KOPT-K1 (cell line): Measurements from ENCODE around the gene MRPL38.
A peak's percentile ranks its signal among the peaks of the same experiment; 100 is the strongest.
"Not testable (repeated sequence)": the region's sequence is repeated elsewhere in the genome, so short reads cannot be mapped to it uniquely, and the experiment has no call there.

Experiments
- H3K27ac ChIP-seq: fragments of 200-600 bp; sonication (generic); 2 replicates; pipeline ENCODE4 v1.5.1; 2016; ENCODE audit warnings: antibody characterized with exemption, mild to moderate bottlenecking, low read depth, low read length; ENCODE audit not compliant: poor library complexity, severe bottlenecking
- H3K36me3 ChIP-seq: fragments of 200-600 bp; sonication (generic); 2 replicates; pipeline ENCODE4 v1.5.1; 2017; ENCODE audit warnings: antibody characterized with exemption, mild to moderate bottlenecking, low read length, moderate library complexity; ENCODE audit not compliant: insufficient read depth
- H3K9me3 ChIP-seq: fragments of 200-600 bp; sonication (generic); 2 replicates; pipeline ENCODE4 v1.5.1; 2017; ENCODE audit warnings: antibody characterized with exemption, low read length, mild to moderate bottlenecking; ENCODE audit not compliant: insufficient read depth, poor library complexity, severe bottlenecking

MRPL38 gene

GRCh38 chr17:75865404-75866188, 39.1 kb downstream of the MRPL38 start:
- not testable (repeated sequence) for H3K9me3 ChIP-seq, H3K36me3 ChIP-seq
- peak overlapping the region; percentile 45 for H3K27ac ChIP-seq

GRCh38 chr17:75864887-75865286, 39.8 kb downstream of the MRPL38 start:
- not testable (repeated sequence) for H3K36me3 ChIP-seq, H3K9me3 ChIP-seq
- H3K27ac ChIP-seq = peak overlapping the region; percentile 45

- Histone ChIP-seq H3K27ac (peak overlapping the region; percentile 45), H3K9me3 (no peaks in the 10 kb centered on the region), H3K36me3 (no peaks in the 10 kb centered on the region)
Measured at GRCh38 chr17:75864448-75864871, 40.2 kb downstream of the MRPL38 start.

GRCh38 chr17:75861927-75862317, 42.8 kb downstream of the MRPL38 start:
- Histone ChIP-seq H3K36me3 (no peaks in the 10 kb centered on the region), H3K9me3 (no peaks in the 10 kb centered on the region), H3K27ac (no peak overlapping the region)

GRCh38 chr17:75859358-75859757, 45.3 kb downstream of the MRPL38 start:
- not testable (repeated sequence) for H3K27ac ChIP-seq, H3K9me3 ChIP-seq, H3K36me3 ChIP-seq

- no peaks in the 10 kb centered on the region for H3K9me3 ChIP-seq
- H3K36me3 ChIP-seq = peaks cover 5% of the 10 kb centered on the region
- H3K27ac ChIP-seq = peak overlapping the region; percentile 82
Measured at GRCh38 chr17:75856062-75856756, 48.5 kb downstream of the MRPL38 start.

- Histone ChIP-seq H3K36me3 (peaks cover 12% of the 10 kb centered on the region), H3K27ac (peak within 1 kb of the TSS; percentile 82), H3K9me3 (no peaks in the 10 kb centered on the region)
Measured at GRCh38 chr17:75855310-75856061, 49.2 kb downstream of the MRPL38 start, which contains the start of gene WBP2. Gene WBP2, minus strand, starts transcription at chr17:75855335. Its CDS starts 38 bp downstream, at chr17:75855297.

- Histone ChIP-seq H3K9me3 (no peaks in the 10 kb centered on the region), H3K27ac (peak overlapping the region; percentile 82)
Measured at GRCh38 chr17:75854881-75855309, 49.8 kb downstream of the MRPL38 start.

GRCh38 chr17:75854101-75854748, 50.5 kb downstream of the MRPL38 start:
- Histone ChIP-seq H3K27ac (peak overlapping the region; percentile 82), H3K9me3 (no peaks in the 10 kb centered on the region), H3K36me3 (peaks cover 25% of the 10 kb centered on the region)

More at GRCh38 chr17:75854881-75855309, 49.8 kb downstream of the MRPL38 start:
- H3K36me3 ChIP-seq = peaks cover 18% of the 10 kb centered on the region

- H3K27ac ChIP-seq = no peak overlapping the region
- peaks cover 33% of the 10 kb centered on the region for H3K36me3 ChIP-seq
- H3K9me3 ChIP-seq = no peaks in the 10 kb centered on the region
Measured at GRCh38 chr17:75853433-75853832, 51.3 kb downstream of the MRPL38 start.

- H3K36me3 ChIP-seq = peaks cover 51% of the 10 kb centered on the region
Measured at GRCh38 chr17:75851693-75851991, 53.0 kb downstream of the MRPL38 start.

GRCh38 chr17:75850928-75851692, 53.6 kb downstream of the MRPL38 start:
- peaks cover 56% of the 10 kb centered on the region for H3K36me3 ChIP-seq
- no peak overlapping the region for H3K27ac ChIP-seq
- H3K9me3 ChIP-seq = no peaks in the 10 kb centered on the region

More at GRCh38 chr17:75851693-75851991, 53.0 kb downstream of the MRPL38 start:
- H3K27ac ChIP-seq, H3K9me3 ChIP-seq: not testable (repeated sequence)

- H3K36me3 ChIP-seq = peaks cover 61% of the 10 kb centered on the region
- no peaks in the 10 kb centered on the region for H3K9me3 ChIP-seq
- H3K27ac ChIP-seq = no peak overlapping the region
Measured at GRCh38 chr17:75849724-75850123, 55.0 kb downstream of the MRPL38 start.

- Histone ChIP-seq H3K27ac (no peak overlapping the region), H3K36me3 (peaks cover 61% of the 10 kb centered on the region), H3K9me3 (no peaks in the 10 kb centered on the region)
Measured at GRCh38 chr17:75849279-75849646, 55.4 kb downstream of the MRPL38 start.
